Nephron (organoid): ENCODE data around the gene TRAPPC2L.

Experiments
- H3K27ac Mint-ChIP-seq, 3 experiments: 2 replicates each; pipeline ENCODE4 v1.8.0; 2020; ENCODE audit warnings: mixed read lengths in 3 of 3, mild to moderate bottlenecking in 2 of 3, moderate library complexity in 1 of 3
- H3K27me3 Mint-ChIP-seq: 2 replicates; pipeline ENCODE4 v1.8.0; 2021; ENCODE audit warnings: low read depth, mild to moderate bottlenecking, moderate library complexity, mixed read lengths
- H3K36me3 Mint-ChIP-seq: 2 replicates; pipeline ENCODE4 v1.8.0; 2020; ENCODE audit warnings: low read depth, mixed read lengths
- H3K4me1 Mint-ChIP-seq: 2 replicates; pipeline ENCODE4 v1.8.0; 2020; ENCODE audit warnings: mixed read lengths
- H3K4me3 Mint-ChIP-seq, 3 experiments: 2 replicates each; pipeline ENCODE4 v1.8.0; 2020; ENCODE audit warnings: mild to moderate bottlenecking in 3 of 3, mixed read lengths in 3 of 3, moderate library complexity in 2 of 3
- H3K9me3 Mint-ChIP-seq: 2 replicates; pipeline ENCODE4 v1.8.0; 2020; ENCODE audit warnings: mixed read lengths
- TF ChIP-seq, protein P1 (sequence below), 3 experiments: fragments of 200-600 bp; sonication (generic); IDR thresholded peaks; one replicate each; pipeline ENCODE4 v1.5.0; 2021; ENCODE audit warnings: antibody characterized with exemption in 3 of 3; ENCODE audit not compliant: unreplicated experiment in 3 of 3

The TRAPPC2L gene

GRCh38 chr16:88835383-88835782 is 21.5 kb upstream of the TRAPPC2L start:
- H3K36me3 Mint-ChIP-seq = peaks cover 10% of the 10 kb centered on the region
- no peaks in the 10 kb centered on the region for H3K27me3 Mint-ChIP-seq
- H3K9me3 Mint-ChIP-seq = no peaks in the 10 kb centered on the region
- H3K4me3 Mint-ChIP-seq = no peak overlapping the region
- H3K27ac Mint-ChIP-seq = no peak overlapping the region
- TF ChIP-seq, protein P1, sequence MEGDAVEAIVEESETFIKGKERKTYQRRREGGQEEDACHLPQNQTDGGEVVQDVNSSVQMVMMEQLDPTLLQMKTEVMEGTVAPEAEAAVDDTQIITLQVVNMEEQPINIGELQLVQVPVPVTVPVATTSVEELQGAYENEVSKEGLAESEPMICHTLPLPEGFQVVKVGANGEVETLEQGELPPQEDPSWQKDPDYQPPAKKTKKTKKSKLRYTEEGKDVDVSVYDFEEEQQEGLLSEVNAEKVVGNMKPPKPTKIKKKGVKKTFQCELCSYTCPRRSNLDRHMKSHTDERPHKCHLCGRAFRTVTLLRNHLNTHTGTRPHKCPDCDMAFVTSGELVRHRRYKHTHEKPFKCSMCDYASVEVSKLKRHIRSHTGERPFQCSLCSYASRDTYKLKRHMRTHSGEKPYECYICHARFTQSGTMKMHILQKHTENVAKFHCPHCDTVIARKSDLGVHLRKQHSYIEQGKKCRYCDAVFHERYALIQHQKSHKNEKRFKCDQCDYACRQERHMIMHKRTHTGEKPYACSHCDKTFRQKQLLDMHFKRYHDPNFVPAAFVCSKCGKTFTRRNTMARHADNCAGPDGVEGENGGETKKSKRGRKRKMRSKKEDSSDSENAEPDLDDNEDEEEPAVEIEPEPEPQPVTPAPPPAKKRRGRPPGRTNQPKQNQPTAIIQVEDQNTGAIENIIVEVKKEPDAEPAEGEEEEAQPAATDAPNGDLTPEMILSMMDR (IDR thresholded peaks at IDR 0.05; ENCODE audit: unreplicated experiment in 3 of 3) = no peak
- no peaks in the 10 kb centered on the region for H3K4me1 Mint-ChIP-seq

DNA sequence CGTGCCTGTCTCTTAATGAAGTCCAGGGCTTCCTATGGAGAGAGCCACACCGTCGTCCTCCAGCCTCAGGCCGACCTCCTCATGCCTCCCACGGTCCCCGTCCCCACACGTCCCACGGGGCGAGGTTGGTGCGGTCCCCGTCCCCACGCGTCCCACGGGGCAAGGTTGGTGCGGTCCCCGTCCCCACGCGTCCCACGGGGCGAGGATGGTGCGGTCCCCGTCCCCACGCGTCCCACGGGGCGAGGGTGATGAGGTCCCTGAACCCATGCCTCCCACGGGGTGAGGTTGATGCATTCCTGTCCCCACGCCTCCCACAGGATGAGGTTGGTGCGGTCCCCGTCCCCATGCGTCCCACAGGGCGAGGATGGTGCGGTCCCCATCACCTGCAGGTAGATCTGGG is 21.1 kb upstream of the TRAPPC2L start:
- H3K4me1 Mint-ChIP-seq = no peaks in the 10 kb centered on the region
- no peak overlapping the region for H3K4me3 Mint-ChIP-seq
- H3K9me3 Mint-ChIP-seq = no peaks in the 10 kb centered on the region
- H3K27me3 Mint-ChIP-seq = no peaks in the 10 kb centered on the region
- peaks cover 10% of the 10 kb centered on the region for H3K36me3 Mint-ChIP-seq
- TF ChIP-seq, protein P1 (IDR thresholded peaks at IDR 0.05; ENCODE audit: unreplicated experiment in 3 of 3) = no peak
- no peak overlapping the region for H3K27ac Mint-ChIP-seq

GRCh38 chr16:88836791-88837190 is 20.1 kb upstream of the TRAPPC2L start:
- H3K27ac Mint-ChIP-seq = no peak overlapping the region
- H3K4me3 Mint-ChIP-seq = no peak overlapping the region
- no peaks in the 10 kb centered on the region for H3K9me3 Mint-ChIP-seq
- no peaks in the 10 kb centered on the region for H3K4me1 Mint-ChIP-seq
- H3K27me3 Mint-ChIP-seq = no peaks in the 10 kb centered on the region
- TF ChIP-seq, protein P1 (IDR thresholded peaks at IDR 0.05; ENCODE audit: unreplicated experiment in 3 of 3) = no peak
- H3K36me3 Mint-ChIP-seq = peaks cover 10% of the 10 kb centered on the region

DNA sequence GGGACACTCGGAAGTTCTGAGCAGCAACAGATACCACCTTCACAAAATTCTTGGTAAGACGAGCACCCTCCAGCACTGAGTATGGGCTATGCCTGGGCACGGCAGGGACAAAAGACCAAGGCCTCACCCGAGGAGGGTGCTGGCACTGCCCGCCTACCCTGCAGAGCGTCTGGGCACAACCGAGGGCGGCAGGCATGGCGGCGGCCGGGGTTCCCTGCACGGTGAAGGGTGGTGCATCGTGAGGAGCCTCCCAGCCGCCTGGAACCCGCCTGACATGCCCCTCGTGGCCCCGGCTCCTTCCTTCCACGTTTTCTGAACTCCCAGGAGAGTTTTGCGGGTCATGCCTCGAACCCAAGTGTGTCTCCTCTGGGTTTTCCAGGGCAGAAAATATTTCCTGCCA is 19.1 kb upstream of the TRAPPC2L start:
- H3K9me3 Mint-ChIP-seq = no peaks in the 10 kb centered on the region
- H3K36me3 Mint-ChIP-seq = peaks cover 10% of the 10 kb centered on the region
- H3K27ac Mint-ChIP-seq = no peak overlapping the region
- TF ChIP-seq, protein P1 (IDR thresholded peaks at IDR 0.05; ENCODE audit: unreplicated experiment in 3 of 3) = no peak
- H3K27me3 Mint-ChIP-seq = no peaks in the 10 kb centered on the region
- H3K4me1 Mint-ChIP-seq = no peaks in the 10 kb centered on the region
- H3K4me3 Mint-ChIP-seq = no peak overlapping the region

DNA sequence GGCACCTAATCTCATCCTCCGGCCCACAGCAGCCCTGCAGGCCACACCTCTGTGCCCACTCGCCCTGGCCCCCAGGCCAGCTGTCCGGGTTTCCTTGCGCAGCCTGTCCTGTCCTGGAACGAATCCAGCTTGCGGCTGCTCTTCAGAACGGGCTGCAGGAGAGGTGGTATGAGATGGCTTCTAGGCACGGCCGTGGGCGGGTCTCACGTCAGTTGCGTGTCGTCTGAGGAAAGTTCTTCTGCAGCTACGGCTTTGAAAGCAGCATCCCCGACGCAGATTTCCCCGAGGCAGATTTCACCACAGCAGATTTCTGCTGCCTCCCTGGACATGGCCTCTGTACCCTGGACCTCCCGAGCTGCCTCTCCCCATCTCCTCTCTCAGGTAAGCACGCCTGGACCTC is 18.4 kb upstream of the TRAPPC2L start:
- no peak overlapping the region for H3K27ac Mint-ChIP-seq

GRCh38 chr16:88839026-88839529 is 17.8 kb upstream of the TRAPPC2L start:
- TF ChIP-seq, protein P1 (IDR thresholded peaks at IDR 0.05; ENCODE audit: unreplicated experiment in 3 of 3) = peak in 1 of 3 experiments; percentile 19
- Mint-ChIP-seq H3K4me3 (no peak overlapping the region), H3K36me3 (peaks cover 6% of the 10 kb centered on the region), H3K27me3 (no peaks in the 10 kb centered on the region), H3K9me3 (no peaks in the 10 kb centered on the region), H3K27ac (no peak overlapping the region), H3K4me1 (no peaks in the 10 kb centered on the region)

More for the DNA sequence above, 18.4 kb upstream of the TRAPPC2L start:
- Mint-ChIP-seq H3K9me3 (no peaks in the 10 kb centered on the region), H3K4me1 (no peaks in the 10 kb centered on the region), H3K36me3 (peaks cover 9% of the 10 kb centered on the region), H3K4me3 (no peak overlapping the region), H3K27me3 (no peaks in the 10 kb centered on the region)
- TF ChIP-seq, protein P1 (IDR thresholded peaks at IDR 0.05; ENCODE audit: unreplicated experiment in 3 of 3) = no peak
